ENCODE measurements around the gene GNB1.

GNB1 gene

GRCh38 chr1:1836119-1836518 lies 54.8 kb downstream of the GNB1 start:
- CTCF ChIA-PET = interaction anchor here (0.6 kb wide), 1 partner anchor 70 kb away, joined by 4 read pairs; no protein-coding TSS in a partner anchor
- DNase-seq (ENCODE audit: extremely low spot score) = no peak
- POLR2A ChIA-PET = no interaction called here
- TF ChIP-seq HDGF (IDR thresholded peaks at IDR 0.05; ENCODE audit: borderline replicate concordance) (no peak), FOXA1 (IDR thresholded peaks at IDR 0.05) (no peak)

- TF ChIP-seq ZNF384 (IDR thresholded peaks at IDR 0.05) (no peak), FOXM1 (IDR thresholded peaks at IDR 0.05; ENCODE audit: borderline replicate concordance) (no peak), HDGF (IDR thresholded peaks at IDR 0.05; ENCODE audit: borderline replicate concordance) (no peak), FOXA1 (IDR thresholded peaks at IDR 0.05) (no peak), PKNOX1 (IDR thresholded peaks at IDR 0.05) (no peak), LEF1 (IDR thresholded peaks at IDR 0.05; ENCODE audit: borderline replicate concordance) (no peak), CTBP1 (IDR thresholded peaks at IDR 0.05; ENCODE audit: borderline replicate concordance) (no peak), SP1 (IDR thresholded peaks at IDR 0.05) (no peak), L3MBTL2 (conservative IDR thresholded peaks at IDR 0.05) (no peak), SUZ12 (IDR thresholded peaks at IDR 0.05) (no peak), TARDBP (IDR thresholded peaks at IDR 0.05) (no peak), ELF4 (IDR thresholded peaks at IDR 0.05) (no peak), BHLHE40 (IDR thresholded peaks at IDR 0.05; ENCODE audit: borderline replicate concordance) (no peak), ARNT (IDR thresholded peaks at IDR 0.05) (no peak), NFRKB (IDR thresholded peaks at IDR 0.05) (no peak), FOXK2 (IDR thresholded peaks at IDR 0.05) (no peak)
- DNase-seq (ENCODE audit: extremely low spot score) = no peak
- ChIA-PET CTCF (interaction anchor here (0.6 kb wide), 1 partner anchor 70 kb away, joined by 4 read pairs; no protein-coding TSS in a partner anchor), POLR2A (no interaction called here)
Observed at GRCh38 chr1:1835546-1835945, 55.3 kb downstream of the GNB1 start.

- CTCF ChIA-PET = interaction anchor here (0.8 kb wide), 1 partner anchor 45 kb away, joined by 3 read pairs; no protein-coding TSS in a partner anchor
- POLR2A ChIA-PET = no interaction called here
- DNase-seq (ENCODE audit: extremely low spot score) = no peak
- TF ChIP-seq SP1 (IDR thresholded peaks at IDR 0.05) = no peak
- TF ChIP-seq L3MBTL2 (conservative IDR thresholded peaks at IDR 0.05) = no peak
- TF ChIP-seq SUZ12 (IDR thresholded peaks at IDR 0.05) = no peak
- TF ChIP-seq LEF1 (IDR thresholded peaks at IDR 0.05; ENCODE audit: borderline replicate concordance) = no peak
- no peak for TF ChIP-seq ZNF384 (IDR thresholded peaks at IDR 0.05)
- TF ChIP-seq BHLHE40 (IDR thresholded peaks at IDR 0.05; ENCODE audit: borderline replicate concordance) = no peak
- TF ChIP-seq HDGF (IDR thresholded peaks at IDR 0.05; ENCODE audit: borderline replicate concordance) = no peak
- no peak for TF ChIP-seq NFRKB (IDR thresholded peaks at IDR 0.05)
- TF ChIP-seq ARNT (IDR thresholded peaks at IDR 0.05) = no peak
- no peak for TF ChIP-seq CTBP1 (IDR thresholded peaks at IDR 0.05; ENCODE audit: borderline replicate concordance)
- TF ChIP-seq ELF4 (IDR thresholded peaks at IDR 0.05) = no peak
- TF ChIP-seq FOXA1 (IDR thresholded peaks at IDR 0.05) = no peak
- no peak for TF ChIP-seq TARDBP (IDR thresholded peaks at IDR 0.05)
- TF ChIP-seq FOXK2 (IDR thresholded peaks at IDR 0.05) = no peak
- TF ChIP-seq PKNOX1 (IDR thresholded peaks at IDR 0.05) = no peak
- TF ChIP-seq FOXM1 (IDR thresholded peaks at IDR 0.05; ENCODE audit: borderline replicate concordance) = no peak
Observed at GRCh38 chr1:1833916-1834325, 57.0 kb downstream of the GNB1 start.

- no peak for TF ChIP-seq PKNOX1 (IDR thresholded peaks at IDR 0.05)
- POLR2A ChIA-PET = no interaction called here
- DNase-seq (ENCODE audit: extremely low spot score) = no peak
- CTCF ChIA-PET = interaction anchor here (0.8 kb wide), 1 partner anchor 44 kb away, joined by 3 read pairs; no protein-coding TSS in a partner anchor
Observed at GRCh38 chr1:1833456-1833855, 57.4 kb downstream of the GNB1 start.

- DNase-seq (ENCODE audit: extremely low spot score) = no peak
- TF ChIP-seq ZNF384 (IDR thresholded peaks at IDR 0.05) (no peak), HDGF (IDR thresholded peaks at IDR 0.05; ENCODE audit: borderline replicate concordance) (no peak), FOXK2 (IDR thresholded peaks at IDR 0.05) (no peak), ARNT (IDR thresholded peaks at IDR 0.05) (no peak), FOXM1 (IDR thresholded peaks at IDR 0.05; ENCODE audit: borderline replicate concordance) (no peak), PKNOX1 (IDR thresholded peaks at IDR 0.05) (no peak), NFRKB (IDR thresholded peaks at IDR 0.05) (no peak)
- ChIA-PET CTCF (no interaction called here), POLR2A (no interaction called here)
Observed at GRCh38 chr1:1832820-1833219, 58.1 kb downstream of the GNB1 start.

- CTCF ChIA-PET = no interaction called here
- POLR2A ChIA-PET = no interaction called here
- no peak for TF ChIP-seq BHLHE40 (IDR thresholded peaks at IDR 0.05; ENCODE audit: borderline replicate concordance)
Observed at GRCh38 chr1:1832166-1832565, 58.7 kb downstream of the GNB1 start.

More at GRCh38 chr1:1832166-1832565, 58.7 kb downstream of the GNB1 start:
- DNase-seq (ENCODE audit: extremely low spot score) = no peak
